T-cell (primary cell): ENCODE measurements around the gene NKIRAS2. TPM values are rescaled to one million over a fixed set of nuclear protein-coding genes. Genes with fewer than 3 reads are reported as not detected.

Source experiments
- ATAC-seq, 4 experiments: fragments of 200-7000 bp in 3 of 4; fragments of 150-1000 bp in 1 of 4; cut with Tn5 transposase; replicated peaks in 1 of 4; 1 replicate in 3 of 4; 2 replicates in 1 of 4; pipeline ENCODE4 v1.10.0; 2021; ENCODE audit warnings: moderate library complexity in 3 of 4, mild to moderate bottlenecking in 2 of 4, moderate number of reproducible peaks in 1 of 4
- CTCF ChIA-PET, 2 donors: fragments of 300-600 bp; sonication (Branson Sonifier 250); formaldehyde crosslinking; loops; one replicate each; lab custom pipeline; 2022; ENCODE audit warnings: antibody characterized with exemption in 2 of 2; lab: Charles Lee
- POLR2A ChIA-PET, 2 donors: fragments of 300-600 bp; sonication (Branson Sonifier 250); formaldehyde crosslinking; loops; one replicate each; lab custom pipeline; 2022; ENCODE audit warnings: antibody characterized with exemption in 2 of 2; lab: Charles Lee
- DNase-seq, 35 experiments: peaks; one replicate each; pipeline versions ENCODE4 v3.0.0 to v3.0.0-alpha.2; 2013 to 2023
- H3K27ac ChIP-seq: one replicate; pipeline ENCODE4 v1.5.1; 2013; ENCODE audit warnings: low read length
- H3K27me3 ChIP-seq, 2 experiments: replicated peaks in 1 of 2; 1 replicate in 1 of 2; 2 replicates in 1 of 2; pipeline versions ENCODE4 v1.6.1 to v1.7.0; 2013; ENCODE audit warnings: low read length in 1 of 2, mixed read lengths in 1 of 2; ENCODE audit not compliant: control insufficient read depth in 2 of 2, insufficient read depth in 2 of 2; ENCODE audit errors: extremely low read depth in 1 of 2
- H3K36me3 ChIP-seq, 2 donors: 1 replicate in 1 of 2; 2 replicates in 1 of 2; pipeline versions ENCODE4 v1.6.1 to v1.7.0; 2013; ENCODE audit warnings: low read length in 1 of 2; ENCODE audit not compliant: control insufficient read depth in 2 of 2, insufficient read depth in 1 of 2; ENCODE audit errors: extremely low read depth in 1 of 2
- H3K4me1 ChIP-seq, 2 experiments: 1 replicate in 1 of 2; 2 replicates in 1 of 2; pipeline versions ENCODE4 v1.6.1 to v1.7.0; 2013; ENCODE audit warnings: low read length in 2 of 2, mixed read lengths in 1 of 2; ENCODE audit not compliant: insufficient read depth in 2 of 2, control insufficient read depth in 1 of 2; ENCODE audit errors: extremely low read depth in 1 of 2
- H3K4me3 ChIP-seq, 2 donors: 1 replicate in 1 of 2; 2 replicates in 1 of 2; pipeline versions ENCODE4 v1.5.1 to v1.7.0; 2013; ENCODE audit warnings: mild to moderate bottlenecking in 2 of 2, low read length in 1 of 2, moderate library complexity in 1 of 2; ENCODE audit not compliant: control insufficient read depth in 1 of 2; ENCODE audit errors: extremely low read depth in 1 of 2
- H3K9me3 ChIP-seq: 2 replicates; pipeline ENCODE4 v1.7.0; 2013
- H3K27ac Mint-ChIP-seq, 2 donors: one replicate each; pipeline ENCODE4 v1.8.0; 2020 to 2021; ENCODE audit warnings: mild to moderate bottlenecking in 2 of 2, mixed read lengths in 2 of 2
- H3K27me3 Mint-ChIP-seq, 2 donors: one replicate each; pipeline ENCODE4 v1.8.0; 2021 to 2022; ENCODE audit warnings: mixed read lengths in 2 of 2
- H3K36me3 Mint-ChIP-seq: one replicate; pipeline ENCODE4 v1.8.0; 2021; ENCODE audit warnings: mixed read lengths
- H3K4me1 Mint-ChIP-seq, 3 donors: one replicate each; pipeline ENCODE4 v1.8.0; 2020 to 2022; ENCODE audit warnings: mixed read lengths in 3 of 3, mild to moderate bottlenecking in 1 of 3
- H3K4me3 Mint-ChIP-seq, 3 donors: one replicate each; pipeline ENCODE4 v1.8.0; 2020 to 2022; ENCODE audit warnings: mild to moderate bottlenecking in 3 of 3, mixed read lengths in 3 of 3, moderate library complexity in 3 of 3
- H3K9me3 Mint-ChIP-seq, 3 donors: one replicate each; pipeline ENCODE4 v1.8.0; 2020 to 2022; ENCODE audit warnings: mixed read lengths in 3 of 3
- WGBS: methylation state at CpG from one replicate; pipeline ENCODE4 v1.1.5; 2013; ENCODE audit warnings: missing lambda C conversion rate; ENCODE audit not compliant: insufficient coverage; 5-methylcytosine and 5-hydroxymethylcytosine counted together
- total RNA-seq, 35 experiments: library from RNA in 6 of 35; stranded (reverse) in 6 of 35; fragments of 120-200 nt in 1 of 35; gene quantifications; one replicate each; pipeline versions ENCODE4 v1.2.1 to v1.2.4 and lab custom pipeline; 2013 to 2026

NKIRAS2 gene
- total RNA-seq, 5 donors from 2014 or later (not counting 1 experiment from before 2014, with no cell fraction given): 11.0 to 19.6 (median 18.4) TPM

- Mint-ChIP-seq H3K4me1 (no peaks in the 10 kb centered on the region), H3K36me3 (peaks cover 54% of the 10 kb centered on the region), H3K27ac (no peak overlapping the region), H3K9me3 (no peaks in the 10 kb centered on the region), H3K4me3 (no peak overlapping the region), H3K27me3 (no peaks in the 10 kb centered on the region)
- Histone ChIP-seq H3K36me3 (peaks cover 12 to 90% of the 10 kb centered on the region in 2 donors), H3K4me1 (no peaks in the 10 kb centered on the region), H3K4me3 (no peak overlapping the region), H3K9me3 (no peaks in the 10 kb centered on the region), H3K27ac (no peak overlapping the region), H3K27me3 (no peaks in the 10 kb centered on the region)
- no peak for ATAC-seq
- POLR2A ChIA-PET: no interaction called here
- DNase-seq: no peak
- 91% methylated on average over 5 of the region's 5 CpGs for WGBS
- CTCF ChIA-PET: interaction anchor here in 1 of 2 donors (0.5 kb wide), 1 partner anchor 258 kb away, joined by 3 read pairs; no protein-coding TSS in a partner anchor
Measured at GRCh38 chr17:41989702-41990419, 30.0 kb upstream of the NKIRAS2 start.

GRCh38 chr17:41992576-41992975, 27.3 kb upstream of the NKIRAS2 start:
- no peaks in the 10 kb centered on the region for H3K9me3 Mint-ChIP-seq
- Histone ChIP-seq H3K4me3 (no peak overlapping the region), H3K27ac (no peak overlapping the region), H3K36me3 (peaks cover 17 to 92% of the 10 kb centered on the region in 2 donors), H3K27me3 (no peaks in the 10 kb centered on the region), H3K9me3 (no peaks in the 10 kb centered on the region), H3K4me1 (no peaks in the 10 kb centered on the region)
- peaks cover 60% of the 10 kb centered on the region for H3K36me3 Mint-ChIP-seq
- POLR2A ChIA-PET: no interaction called here
- no peaks in the 10 kb centered on the region for H3K4me1 Mint-ChIP-seq
- no peaks in the 10 kb centered on the region for H3K27me3 Mint-ChIP-seq
- CTCF ChIA-PET: interaction anchor here in 1 of 2 donors (0.7 kb wide), 1 partner anchor 124 kb away, joined by 3 read pairs; no protein-coding TSS in a partner anchor
- DNase-seq (no peak), ATAC-seq (no peak)
- H3K4me3 Mint-ChIP-seq: no peak overlapping the region
- 100% methylated on average over 2 of the region's 3 CpGs for WGBS
- H3K27ac Mint-ChIP-seq: no peak overlapping the region

- Mint-ChIP-seq H3K4me3 (no peak overlapping the region), H3K27ac (no peak overlapping the region), H3K27me3 (no peaks in the 10 kb centered on the region), H3K9me3 (no peaks in the 10 kb centered on the region), H3K36me3 (peaks cover 50% of the 10 kb centered on the region), H3K4me1 (no peaks in the 10 kb centered on the region)
- H3K4me1 ChIP-seq: no peaks in the 10 kb centered on the region
- H3K27ac ChIP-seq: no peak overlapping the region
- ChIA-PET CTCF (no interaction called here), POLR2A (no interaction called here)
- H3K36me3 ChIP-seq: peaks cover 14 to 85% of the 10 kb centered on the region in 2 donors
- WGBS: 92% methylated on average over 2 of the region's 2 CpGs
- no peaks in the 10 kb centered on the region for H3K9me3 ChIP-seq
- H3K4me3 ChIP-seq: no peak overlapping the region
- DNase-seq: no peak
- H3K27me3 ChIP-seq: no peaks in the 10 kb centered on the region
- ATAC-seq: no peak
Measured at GRCh38 chr17:41996855-41997164, 23.1 kb upstream of the NKIRAS2 start.

GRCh38 chr17:41998497-41998896, 21.4 kb upstream of the NKIRAS2 start:
- Histone ChIP-seq H3K4me1 (no peaks in the 10 kb centered on the region), H3K4me3 (no peak overlapping the region), H3K36me3 (peaks cover 14 to 86% of the 10 kb centered on the region in 2 donors), H3K27me3 (no peaks in the 10 kb centered on the region), H3K9me3 (no peaks in the 10 kb centered on the region), H3K27ac (no peak overlapping the region)
- no peaks in the 10 kb centered on the region for H3K9me3 Mint-ChIP-seq
- peaks cover 52% of the 10 kb centered on the region for H3K36me3 Mint-ChIP-seq
- no peak overlapping the region for H3K4me3 Mint-ChIP-seq
- H3K27ac Mint-ChIP-seq: no peak overlapping the region
- ATAC-seq (no peak), DNase-seq (no peak)
- WGBS: 0% methylated on average over 1 of the region's 2 CpGs
- ChIA-PET CTCF (no interaction called here), POLR2A (no interaction called here)
- no peaks in the 10 kb centered on the region for H3K27me3 Mint-ChIP-seq
- peaks cover 10 to 12% (median 12%) of the 10 kb centered on the region in 3 donors for H3K4me1 Mint-ChIP-seq

GRCh38 chr17:42000413-42001133, 19.3 kb upstream of the NKIRAS2 start:
- H3K27me3 ChIP-seq: no peaks in the 10 kb centered on the region
- Mint-ChIP-seq H3K4me3 (no peak overlapping the region), H3K9me3 (no peaks in the 10 kb centered on the region), H3K27ac (no peak overlapping the region), H3K36me3 (peaks cover 40% of the 10 kb centered on the region), H3K27me3 (no peaks in the 10 kb centered on the region), H3K4me1 (peaks cover 20 to 29% (median 26%) of the 10 kb centered on the region in 3 donors)
- POLR2A ChIA-PET: no interaction called here
- no peak overlapping the region for H3K27ac ChIP-seq
- no peaks in the 10 kb centered on the region for H3K9me3 ChIP-seq
- no peaks in the 10 kb centered on the region for H3K4me1 ChIP-seq
- peaks cover 14 to 71% of the 10 kb centered on the region in 2 donors for H3K36me3 ChIP-seq
- DNase-seq (no peak), ATAC-seq (no peak)
- WGBS: 100% methylated on average over 1 of the region's 3 CpGs
- no peak overlapping the region for H3K4me3 ChIP-seq
- CTCF ChIA-PET: no interaction called here

- Mint-ChIP-seq H3K36me3 (peaks cover 29% of the 10 kb centered on the region), H3K27ac (no peak overlapping the region), H3K4me3 (no peak overlapping the region), H3K4me1 (peaks cover 24 to 30% (median 27%) of the 10 kb centered on the region in 3 donors), H3K9me3 (no peaks in the 10 kb centered on the region), H3K27me3 (no peaks in the 10 kb centered on the region)
- no peaks in the 10 kb centered on the region for H3K4me1 ChIP-seq
- POLR2A ChIA-PET: no interaction called here
- CTCF ChIA-PET: interaction anchor here in 1 of 2 donors (1.5 kb wide), 1 partner anchor 19 kb away, joined by 3 read pairs; the partner anchor contains the start of gene NKIRAS2
- no CpG with 5 or more reads among the region's 2 CpGs for WGBS
- H3K4me3 ChIP-seq: no peak overlapping the region
- H3K36me3 ChIP-seq: peaks cover 13 to 59% of the 10 kb centered on the region in 2 donors
- no peak overlapping the region for H3K27ac ChIP-seq
- DNase-seq: no peak
- no peaks in the 10 kb centered on the region for H3K27me3 ChIP-seq
- no peaks in the 10 kb centered on the region for H3K9me3 ChIP-seq
- ATAC-seq: no peak
Measured at GRCh38 chr17:42001729-42002128, 18.2 kb upstream of the NKIRAS2 start.
